ENCODE data around the gene ZNF407.
"Not testable (repeated sequence)": the region's sequence is repeated elsewhere in the genome, so short reads cannot be mapped to it uniquely, and the experiment has no call there.

The ZNF407 gene

DNA sequence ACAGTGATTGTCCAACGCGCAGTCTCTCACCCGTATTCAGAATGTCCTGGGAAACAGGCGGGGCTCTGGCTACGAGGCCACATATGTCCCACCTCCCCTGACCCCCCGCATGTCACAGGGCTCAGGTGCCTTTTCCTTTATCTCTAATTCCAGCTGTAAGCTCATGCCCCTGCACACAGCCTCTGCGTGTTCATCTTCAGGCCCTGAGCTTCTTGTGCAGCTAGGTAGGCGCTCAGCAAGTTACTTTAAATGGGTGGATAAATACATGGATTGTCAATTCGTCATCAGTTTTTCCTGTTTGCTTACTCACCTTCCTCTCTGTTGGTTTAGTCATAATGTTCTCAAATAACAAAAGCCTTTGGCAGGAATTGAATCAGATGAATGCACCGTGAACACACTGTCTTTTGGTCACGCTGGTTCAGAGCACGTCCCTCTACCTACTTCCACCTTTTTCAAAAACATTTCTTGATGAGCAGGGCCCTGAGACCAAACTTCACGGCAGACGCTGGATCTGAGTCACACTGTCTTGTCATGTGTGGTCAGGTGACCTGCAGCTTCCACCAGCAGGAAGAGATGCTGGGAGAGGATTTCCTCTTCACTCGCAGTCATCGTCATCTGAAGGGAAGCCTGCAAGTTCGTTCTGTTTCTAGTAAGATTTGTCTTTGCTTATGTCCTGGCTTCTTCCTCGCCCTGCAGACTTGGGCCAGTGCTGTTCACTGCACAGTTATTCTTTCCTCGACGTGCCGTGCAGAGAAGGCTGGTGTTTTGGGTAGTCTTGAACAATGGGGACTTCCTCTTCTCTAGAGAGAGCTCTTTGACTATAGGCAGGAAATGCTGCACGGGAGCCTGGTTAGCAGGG is 473.2 kb downstream of the ZNF407 start:
- peak; percentile 34 to 58 (median 35) for DNase-seq (ENCODE audit: low read depth in 3 of 3)

GRCh38 chr18:75071484-75071785 is 473.8 kb downstream of the ZNF407 start:
- no peak for DNase-seq (ENCODE audit: low read depth in 3 of 3)

- DNase-seq (ENCODE audit: low read depth in 3 of 3), result no peak
These were observed 474.4 kb downstream of the ZNF407 start for GRCh38 chr18:75071866-75072671.

GRCh38 chr18:75072672-75073371 is 475.2 kb downstream of the ZNF407 start:
- no peak for DNase-seq (ENCODE audit: low read depth in 3 of 3)

GRCh38 chr18:75073654-75074053 is 476.0 kb downstream of the ZNF407 start:
- no peak for DNase-seq (ENCODE audit: low read depth in 3 of 3)

GRCh38 chr18:75074196-75075015 is 476.7 kb downstream of the ZNF407 start:
- DNase-seq (ENCODE audit: low read depth in 3 of 3), result no peak

DNA sequence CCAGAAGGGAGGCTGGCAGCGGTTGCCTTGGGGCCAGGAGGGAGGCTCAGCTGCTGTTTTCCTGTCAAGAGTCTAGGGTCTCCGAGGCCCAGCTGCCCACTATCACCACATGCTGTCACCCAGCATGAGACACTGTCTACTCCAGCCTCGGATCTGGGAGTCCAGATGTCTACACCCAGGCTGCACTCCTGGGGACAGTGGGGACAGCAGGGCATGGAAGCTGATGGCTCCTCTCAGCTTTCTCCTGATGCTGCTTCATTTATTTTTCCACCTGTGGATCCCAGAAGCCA is 477.3 kb downstream of the ZNF407 start:
- no peak for DNase-seq (ENCODE audit: low read depth in 3 of 3)

DNA sequence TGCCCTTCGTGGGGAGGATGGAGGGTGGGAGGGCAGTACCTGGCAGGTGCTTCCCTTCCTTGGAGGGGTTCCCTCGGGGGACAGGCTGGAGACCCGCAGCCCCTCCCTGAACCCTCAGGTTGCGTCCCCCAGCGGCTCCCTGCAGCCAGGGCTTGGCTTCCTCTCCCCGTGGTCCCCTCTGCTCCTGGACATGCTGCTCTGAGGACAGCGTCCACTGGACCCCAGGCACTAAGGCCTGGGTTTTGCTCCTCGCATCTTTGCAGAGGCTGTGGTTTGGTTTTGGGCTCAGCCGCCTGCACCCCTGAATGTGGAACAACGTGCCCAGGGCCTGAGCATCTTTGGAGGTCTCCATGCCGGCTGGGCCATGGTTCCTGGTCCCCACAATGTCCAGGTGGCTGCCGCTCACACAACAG is 477.8 kb downstream of the ZNF407 start:
- no peak for DNase-seq (ENCODE audit: low read depth in 3 of 3)

- no peak for DNase-seq (ENCODE audit: low read depth in 3 of 3)
These were observed 478.6 kb downstream of the ZNF407 start for GRCh38 chr18:75076286-75076685.

DNA sequence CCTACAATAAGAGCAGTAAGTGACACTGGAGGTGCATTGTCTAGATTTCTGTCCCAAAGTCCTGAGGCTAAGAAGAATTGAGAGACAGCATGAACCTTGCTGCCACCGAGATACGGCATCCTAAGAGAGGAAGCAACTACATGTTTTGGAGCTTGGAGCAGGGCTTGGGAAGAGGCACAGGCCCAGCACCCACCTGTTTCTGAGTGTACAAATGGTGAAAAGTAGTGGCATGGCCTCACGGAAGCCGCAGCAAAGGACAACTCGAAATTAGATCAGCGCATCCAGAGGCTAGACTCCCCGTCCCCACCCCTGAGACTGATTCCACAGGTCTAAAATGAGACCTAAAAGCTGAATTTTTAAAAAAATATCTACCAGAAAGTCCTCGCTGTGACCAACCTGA is 483.8 kb downstream of the ZNF407 start:
- no peak for DNase-seq (ENCODE audit: low read depth in 3 of 3)

DNA sequence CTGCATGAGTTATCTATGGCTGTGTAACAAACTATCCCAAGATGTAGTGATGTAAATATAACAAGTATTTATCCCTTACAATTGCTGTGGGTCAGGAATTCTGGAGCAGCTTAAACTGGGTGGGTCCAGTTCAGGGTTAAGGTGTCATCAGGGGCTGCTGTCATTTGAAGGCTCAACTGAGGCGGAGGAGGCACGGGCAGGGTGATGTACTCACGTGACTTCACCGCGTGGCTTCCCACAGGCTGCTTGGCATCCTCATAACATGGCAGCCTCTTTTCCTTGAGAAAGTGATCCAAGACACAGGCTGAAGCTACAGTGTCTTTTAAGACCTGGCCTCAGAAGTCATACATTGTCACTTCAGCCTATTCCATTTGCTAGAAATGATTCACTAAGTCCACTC is 485.5 kb downstream of the ZNF407 start:
- no peak for DNase-seq (ENCODE audit: low read depth in 3 of 3)

- no peak for DNase-seq (ENCODE audit: low read depth in 3 of 3)
These were observed 486.1 kb downstream of the ZNF407 start for GRCh38 chr18:75083761-75084160.

- not testable (repeated sequence) for DNase-seq (ENCODE audit: low read depth in 3 of 3)
These were observed 488.0 kb downstream of the ZNF407 start for GRCh38 chr18:75085676-75086075.

DNA sequence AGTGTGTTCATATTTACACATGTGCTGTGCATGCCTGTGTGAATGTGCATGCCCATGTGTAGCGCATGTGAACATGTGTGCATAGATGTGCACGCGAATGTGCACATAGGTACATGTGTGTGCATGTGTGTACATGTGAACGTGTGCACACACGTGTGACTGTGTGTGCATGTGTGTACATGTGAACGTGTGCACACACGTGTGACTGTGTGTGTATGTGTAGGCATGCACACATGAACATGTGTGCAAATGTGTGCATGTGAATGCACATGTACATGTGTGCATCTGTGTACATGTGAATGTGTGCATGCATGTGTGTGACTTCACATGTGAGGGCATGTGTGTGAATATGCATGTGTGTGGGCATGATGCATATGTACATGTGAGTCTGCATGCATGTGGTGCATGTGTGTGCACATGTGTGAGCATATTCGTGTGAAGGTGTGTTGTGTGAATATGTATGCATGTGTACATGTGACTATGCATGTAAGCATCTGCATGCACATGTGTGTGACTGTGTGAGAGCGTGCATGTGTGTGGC is 488.9 kb downstream of the ZNF407 start:
- DNase-seq (ENCODE audit: low read depth in 3 of 3), result no peak

DNA sequence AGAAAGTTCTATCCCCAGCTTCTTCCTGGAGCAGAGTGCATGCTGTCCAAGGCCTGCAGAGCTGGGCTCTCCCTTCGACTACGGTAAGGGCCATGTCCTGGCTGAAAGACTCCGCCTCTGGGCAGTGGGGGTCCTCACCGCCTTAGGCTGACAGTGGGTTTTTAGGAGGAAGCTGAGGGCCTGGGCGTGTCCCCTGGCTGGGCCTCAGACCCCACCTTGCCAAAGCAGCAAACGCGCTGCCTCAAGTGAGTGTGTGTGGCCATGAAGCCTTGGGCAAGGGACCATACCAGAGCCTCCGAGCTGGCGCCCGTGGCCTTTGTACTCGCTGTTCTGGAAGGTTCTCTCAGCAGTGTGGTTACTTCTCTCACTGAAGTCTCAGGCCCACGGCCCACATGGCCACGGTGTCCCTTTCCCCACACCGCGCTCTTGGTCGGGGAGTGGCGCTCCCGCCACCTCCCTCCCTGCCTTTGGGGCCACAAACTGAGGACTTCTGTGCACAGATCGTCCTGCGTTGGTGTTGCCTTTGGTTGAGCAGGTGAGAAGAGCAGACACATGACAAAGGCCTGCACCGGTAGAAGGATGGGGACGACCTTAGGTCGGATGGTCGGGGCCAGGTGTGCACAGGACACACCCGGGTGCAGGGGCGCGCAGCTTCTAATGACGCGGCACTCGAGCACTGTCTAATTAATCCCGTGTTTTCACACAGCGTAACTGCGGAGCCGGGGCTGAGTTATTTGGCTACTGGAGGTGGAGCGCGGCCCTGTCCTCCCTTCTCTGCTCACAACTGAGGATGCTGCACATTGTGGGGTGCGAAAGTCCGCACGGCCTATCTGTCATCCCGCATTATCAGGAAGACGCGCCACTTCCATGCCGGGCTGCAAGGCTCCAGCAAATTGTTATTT is 489.7 kb downstream of the ZNF407 start:
- no peak for DNase-seq (ENCODE audit: low read depth in 3 of 3)

GRCh38 chr18:75088021-75088506 is 490.4 kb downstream of the ZNF407 start:
- DNase-seq (ENCODE audit: low read depth in 3 of 3), result no peak

GRCh38 chr18:75088622-75089211 is 491.0 kb downstream of the ZNF407 start:
- DNase-seq (ENCODE audit: low read depth in 3 of 3), result no peak

DNA sequence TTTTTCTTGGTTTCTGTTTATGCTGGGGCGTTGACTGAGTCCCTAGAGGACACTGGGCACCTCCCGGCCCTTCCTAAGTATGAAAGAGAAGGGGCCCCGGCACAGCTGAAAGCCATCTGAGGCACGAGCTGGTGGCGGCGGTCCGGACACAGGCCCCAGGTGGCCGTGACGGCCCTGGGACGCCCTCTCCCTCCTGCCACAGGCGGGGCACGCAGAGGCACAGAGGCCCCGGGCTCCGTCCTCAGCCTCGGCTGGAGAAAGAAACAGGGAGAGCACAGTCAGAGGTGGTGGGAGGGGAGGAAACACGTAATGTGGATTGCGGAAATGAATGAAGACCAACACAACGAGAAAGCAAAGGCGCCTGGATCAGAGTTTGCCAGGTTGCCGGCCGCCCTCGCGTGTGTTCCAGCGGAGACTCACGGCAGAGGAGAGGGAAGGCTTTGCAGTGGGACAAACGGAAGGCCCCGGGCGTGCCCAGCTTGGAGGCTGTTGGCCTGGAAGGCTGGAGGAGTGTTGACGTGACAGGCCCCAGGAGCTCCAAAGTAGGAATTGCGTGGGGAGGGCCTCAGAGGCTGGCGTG is 492.2 kb downstream of the ZNF407 start:
- DNase-seq (ENCODE audit: low read depth in 3 of 3), result no peak

GRCh38 chr18:75090336-75090735 is 492.7 kb downstream of the ZNF407 start:
- DNase-seq (ENCODE audit: low read depth in 3 of 3), result no peak
